WTC11 (cell line): ENCODE results near the gene GLUD1. TPM values are rescaled to one million over a fixed set of nuclear protein-coding genes. Genes with fewer than 3 reads are reported as not detected.
"Not testable (repeated sequence)": the region's sequence is repeated elsewhere in the genome, so short reads cannot be mapped to it uniquely, and the experiment has no call there.

Experiments
- ATAC-seq: fragments of 200-7000 bp; cut with Tn5 transposase; 2 replicates; pipeline ENCODE4 v1.10.0; 2021; ENCODE audit warnings: mild to moderate bottlenecking, moderate library complexity
- CTCF ChIA-PET: fragments of 300-600 bp; sonication (Branson Sonifier 250); formaldehyde crosslinking; loops from one replicate; lab custom pipeline; 2021; ENCODE audit warnings: antibody characterized with exemption; lab: Charles Lee
- POLR2A ChIA-PET: fragments of 350-600 bp; sonication (Branson Sonifier 250); formaldehyde crosslinking; loops from one replicate; lab custom pipeline; 2021; ENCODE audit warnings: antibody characterized with exemption; lab: Charles Lee
- DNase-seq: peaks from one replicate; pipeline ENCODE4 v3.0.0; 2021; ENCODE audit warnings: low spot score
- H3K27ac Mint-ChIP-seq: 2 replicates; pipeline ENCODE4 v1.8.0; 2021; ENCODE audit warnings: mixed read lengths
- H3K27me3 Mint-ChIP-seq: 2 replicates; pipeline ENCODE4 v1.8.0; 2021; ENCODE audit warnings: low read depth, mild to moderate bottlenecking, moderate library complexity, mixed read lengths
- H3K36me3 Mint-ChIP-seq: 2 replicates; pipeline ENCODE4 v1.8.0; 2021; ENCODE audit warnings: mixed read lengths
- H3K4me1 Mint-ChIP-seq: 2 replicates; pipeline ENCODE4 v1.8.0; 2022; ENCODE audit warnings: mixed read lengths
- H3K4me3 Mint-ChIP-seq: 2 replicates; pipeline ENCODE4 v1.8.0; 2021; ENCODE audit warnings: mild to moderate bottlenecking, moderate library complexity, mixed read lengths
- H3K9me3 Mint-ChIP-seq: 2 replicates; pipeline ENCODE4 v1.8.0; 2021; ENCODE audit warnings: mixed read lengths
- ARID4B ChIP-seq: sonication (generic); formaldehyde crosslinking; IDR thresholded peaks from 2 replicates; pipeline ENCODE4 v1.8.0; 2023; ENCODE audit warnings: missing genetic modification reagents, mild to moderate bottlenecking, borderline replicate concordance
- CBFB ChIP-seq: sonication (generic); formaldehyde crosslinking; IDR thresholded peaks from 2 replicates; pipeline ENCODE4 v1.8.1; 2022; ENCODE audit warnings: mild to moderate bottlenecking, low read depth, missing genetic modification reagents
- CREB1 ChIP-seq: sonication (generic); formaldehyde crosslinking; IDR thresholded peaks from 2 replicates; pipeline ENCODE4 v1.8.0; 2023; ENCODE audit warnings: mild to moderate bottlenecking, missing genetic modification reagents
- CTCF ChIP-seq: fragments of 200-600 bp; IDR thresholded peaks from 2 replicates; pipeline ENCODE4 v1.8.0; 2022; ENCODE audit warnings: antibody characterized with exemption
- E2F1 ChIP-seq: sonication (generic); formaldehyde crosslinking; IDR thresholded peaks from 2 replicates; pipeline ENCODE4 v1.8.0; 2022; ENCODE audit warnings: mild to moderate bottlenecking, missing genetic modification reagents
- E2F4 ChIP-seq: sonication (generic); formaldehyde crosslinking; IDR thresholded peaks from 2 replicates; pipeline ENCODE4 v1.8.1; 2022; ENCODE audit warnings: low read depth, mild to moderate bottlenecking, moderate library complexity, missing genetic modification reagents, borderline replicate concordance
- ELF4 ChIP-seq: sonication (generic); formaldehyde crosslinking; IDR thresholded peaks from 2 replicates; pipeline ENCODE4 v1.8.1; 2022; ENCODE audit warnings: low read depth, mild to moderate bottlenecking, moderate library complexity, missing genetic modification reagents
- JAZF1 ChIP-seq: fragments of 250-450 bp; sonication (Bioruptor Pico); IDR thresholded peaks from 2 replicates; pipeline ENCODE4 v1.9.0; 2021; ENCODE audit warnings: moderate library complexity, mild to moderate bottlenecking, inconsistent platforms
- KAT7 ChIP-seq: sonication (generic); formaldehyde crosslinking; IDR thresholded peaks from 2 replicates; pipeline ENCODE4 v1.8.1; 2023; ENCODE audit warnings: missing genetic modification reagents, mild to moderate bottlenecking, borderline replicate concordance
- MXD4 ChIP-seq: fragments of 250-450 bp; sonication (Bioruptor Pico); IDR thresholded peaks from 2 replicates; pipeline ENCODE4 v1.8.0; 2021; ENCODE audit warnings: mild to moderate bottlenecking, moderate library complexity, borderline replicate concordance
- MYBL2 ChIP-seq: sonication (generic); formaldehyde crosslinking; IDR thresholded peaks from 2 replicates; pipeline ENCODE4 v1.8.1; 2023; ENCODE audit warnings: mild to moderate bottlenecking, moderate library complexity, missing genetic modification reagents
- NFATC4 ChIP-seq: fragments of 250-450 bp; sonication (Bioruptor Pico); IDR thresholded peaks from 2 replicates; pipeline ENCODE4 v1.9.0; 2021; ENCODE audit warnings: mild to moderate bottlenecking
- NFYB ChIP-seq: sonication (generic); formaldehyde crosslinking; conservative IDR thresholded peaks from 2 replicates; pipeline ENCODE4 v1.8.0; 2022; ENCODE audit warnings: low read depth, missing genetic modification reagents
- PRRX2 ChIP-seq: fragments of 250-450 bp; sonication (Bioruptor Pico); IDR thresholded peaks from 2 replicates; pipeline ENCODE4 v1.8.0; 2021; ENCODE audit warnings: mild to moderate bottlenecking
- RELA ChIP-seq: sonication (generic); formaldehyde crosslinking; IDR thresholded peaks from 2 replicates; pipeline ENCODE4 v1.8.1; 2022; ENCODE audit warnings: missing genetic modification reagents, mild to moderate bottlenecking, borderline replicate concordance
- SMAD4 ChIP-seq: sonication (generic); formaldehyde crosslinking; IDR thresholded peaks from 2 replicates; pipeline ENCODE4 v1.8.0; 2022; ENCODE audit warnings: mild to moderate bottlenecking, missing genetic modification reagents
- SP1 ChIP-seq: sonication (generic); formaldehyde crosslinking; conservative IDR thresholded peaks from 2 replicates; pipeline ENCODE4 v1.8.1; 2022; ENCODE audit warnings: missing genetic modification reagents
- TEAD4 ChIP-seq: sonication (generic); formaldehyde crosslinking; IDR thresholded peaks from 2 replicates; pipeline ENCODE4 v1.8.0; 2022; ENCODE audit warnings: mild to moderate bottlenecking, missing genetic modification reagents
- TP53 ChIP-seq: sonication (generic); formaldehyde crosslinking; IDR thresholded peaks from 2 replicates; pipeline ENCODE4 v1.8.1; 2023; ENCODE audit warnings: mild to moderate bottlenecking, missing genetic modification reagents
- USF2 ChIP-seq: sonication (generic); formaldehyde crosslinking; IDR thresholded peaks from 2 replicates; pipeline ENCODE4 v1.8.1; 2023; ENCODE audit warnings: mild to moderate bottlenecking, missing genetic modification reagents, moderate library complexity
- ZMAT4 ChIP-seq: fragments of 250-450 bp; sonication (Bioruptor Pico); IDR thresholded peaks from 2 replicates; pipeline ENCODE4 v1.9.0; 2021; ENCODE audit warnings: mild to moderate bottlenecking
- ZNF423 ChIP-seq: fragments of 250-450 bp; sonication (Bioruptor Pico); IDR thresholded peaks from 2 replicates; pipeline ENCODE4 v2.1.2; 2022; ENCODE audit warnings: mild to moderate bottlenecking, moderate library complexity
- ZNF512 ChIP-seq: sonication (generic); formaldehyde crosslinking; IDR thresholded peaks from 2 replicates; pipeline ENCODE4 v1.8.1; 2022; ENCODE audit warnings: missing genetic modification reagents, borderline replicate concordance
- ZNF671 ChIP-seq: fragments of 250-450 bp; sonication (Bioruptor Pico); IDR thresholded peaks from 2 replicates; pipeline ENCODE4 v1.8.0; 2021; ENCODE audit warnings: mild to moderate bottlenecking
- ZSCAN18 ChIP-seq: fragments of 250-450 bp; sonication (Bioruptor Pico); IDR thresholded peaks from 2 replicates; pipeline ENCODE4 v2.1.2; 2022; ENCODE audit warnings: mild to moderate bottlenecking, moderate library complexity
- total RNA-seq: library from RNA; stranded (reverse); gene quantifications from 3 replicates; pipeline ENCODE4 v1.2.3, GENCODE V29; 2021

Gene GLUD1
- total RNA-seq, 1 experiment from 2014 or later, result 98.2 TPM

GRCh38 chr10:87094373-87095235 is at the start of gene GLUD1, which contains the start of gene SHLD2 (continued):
- TF ChIP-seq ZSCAN18 (CRISPR knock-in tag) (no peak), KAT7 (CRISPR knock-in tag) (no peak), RELA (CRISPR knock-in tag) (no peak), PRRX2 (no peak), ZNF671 (peak; percentile 46; the same call in 1 of the 2 replicates), ELF4 (CRISPR knock-in tag) (no peak), MXD4 (no peak), TEAD4 (CRISPR knock-in tag) (peak; percentile 8; the same call in 1 of the 2 replicates), E2F1 (CRISPR knock-in tag) (0 out of 2 replicates have a peak, but pooled peaks have one; percentile 16), MYBL2 (CRISPR knock-in tag) (0 out of 2 replicates have a peak, but pooled peaks have one; percentile 3), ZMAT4 (no peak), JAZF1 (CRISPR knock-in tag) (no peak), ZNF423 (no peak), SP1 (CRISPR knock-in tag) (0 out of 2 replicates have a peak, but pooled peaks have one; percentile 26), TP53 (peak; percentile 88), ZNF512 (no peak), NFYB (CRISPR knock-in tag) (0 out of 2 replicates have a peak, but pooled peaks have one; percentile 8), CBFB (0 out of 2 replicates have a peak, but pooled peaks have one; percentile 58), NFATC4 (CRISPR knock-in tag) (no peak), SMAD4 (CRISPR knock-in tag) (0 out of 2 replicates have a peak, but pooled peaks have one; percentile 21), CREB1 (no peak), ARID4B (CRISPR knock-in tag) (peak; percentile 16; the same call in 1 of the 2 replicates), CTCF (no peak), E2F4 (0 out of 2 replicates have a peak, but pooled peaks have one; percentile 6), USF2 (CRISPR knock-in tag) (no peak)

GRCh38 chr10:87143109-87143418 is 48.4 kb upstream of the GLUD1 start:
- DNase-seq, H3K4me1 Mint-ChIP-seq, H3K27me3 Mint-ChIP-seq, H3K4me3 Mint-ChIP-seq, H3K27ac Mint-ChIP-seq, CTCF ChIA-PET: not testable (repeated sequence)
- POLR2A ChIA-PET, result interaction anchor here (0.6 kb wide), 1 partner anchor 375 kb away, joined by 3 read pairs; no protein-coding TSS in a partner anchor
- peak; percentile 61 for ATAC-seq
- Mint-ChIP-seq H3K36me3 (peaks cover 11% of the 10 kb centered on the region), H3K9me3 (peaks cover 16% of the 10 kb centered on the region)
